Epithelial cell of prostate (primary cell): ENCODE data around the gene QRICH1.
A peak's percentile ranks its signal among the peaks of the same experiment; 100 is the strongest.

Experiments
- DNase-seq: peaks from one replicate; pipeline ENCODE4 v3.0.0-alpha.2; 2011; ENCODE audit warnings: low read depth, low spot score
- H3K27ac ChIP-seq: fragments of 450-650 bp; 2 replicates; pipeline ENCODE4 v1.5.1; 2017; ENCODE audit warnings: mild to moderate bottlenecking

The QRICH1 gene

GRCh38 chr3:49006408-49007067 is 87.3 kb downstream of the QRICH1 start:
- no peak for DNase-seq
- peak overlapping the region; percentile 84 for H3K27ac ChIP-seq

GRCh38 chr3:49005998-49006397 is 87.9 kb downstream of the QRICH1 start:
- DNase-seq, result no peak
- no peak overlapping the region for H3K27ac ChIP-seq

- DNase-seq, result no peak
- no peak overlapping the region for H3K27ac ChIP-seq
These were observed 88.6 kb downstream of the QRICH1 start for GRCh38 chr3:49005303-49005680.

DNA sequence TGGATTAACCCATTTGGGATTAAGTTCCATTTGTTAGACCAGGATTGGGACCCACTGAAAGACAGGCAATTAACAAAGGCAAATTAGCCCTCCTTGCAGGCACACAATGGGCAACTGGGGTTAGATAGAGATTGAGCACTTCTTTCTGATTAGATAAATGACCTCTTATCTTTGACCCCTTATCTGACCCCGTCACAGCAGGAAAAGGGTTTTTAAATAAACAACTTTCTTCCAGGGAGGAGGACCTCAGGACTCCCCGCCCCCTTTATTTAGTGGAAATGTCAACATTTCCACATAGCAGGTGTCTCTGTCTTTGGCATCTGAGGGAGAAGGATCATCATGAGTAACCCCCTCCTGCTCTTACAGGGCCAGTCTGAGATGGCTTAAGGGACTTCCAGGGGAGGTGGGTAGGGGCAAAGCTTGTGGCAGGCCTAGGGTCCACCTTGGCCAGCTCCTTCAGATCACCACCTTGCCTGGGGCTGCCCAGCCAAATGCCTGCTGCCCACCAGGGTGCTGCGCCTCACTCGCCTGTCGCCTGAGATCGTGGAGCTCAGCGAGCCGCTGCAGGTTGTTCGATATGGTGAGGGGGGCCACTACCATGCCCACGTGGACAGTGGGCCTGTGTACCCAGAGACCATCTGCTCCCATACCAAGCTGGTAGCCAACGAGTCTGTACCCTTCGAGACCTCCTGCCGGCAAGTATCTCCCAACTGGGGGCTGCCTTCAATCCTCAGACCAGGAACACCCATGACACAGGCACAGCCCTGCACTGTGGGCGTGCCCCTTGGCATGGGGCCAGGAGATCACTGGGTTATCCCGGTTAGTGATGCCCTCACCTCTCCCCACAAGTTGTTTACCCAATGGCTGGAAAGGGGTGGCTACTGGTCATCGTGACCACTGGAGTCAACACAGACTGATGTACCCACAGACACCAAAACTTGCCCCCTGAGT is 89.2 kb downstream of the QRICH1 start:
- H3K27ac ChIP-seq, result no peak overlapping the region
- no peak for DNase-seq

DNA sequence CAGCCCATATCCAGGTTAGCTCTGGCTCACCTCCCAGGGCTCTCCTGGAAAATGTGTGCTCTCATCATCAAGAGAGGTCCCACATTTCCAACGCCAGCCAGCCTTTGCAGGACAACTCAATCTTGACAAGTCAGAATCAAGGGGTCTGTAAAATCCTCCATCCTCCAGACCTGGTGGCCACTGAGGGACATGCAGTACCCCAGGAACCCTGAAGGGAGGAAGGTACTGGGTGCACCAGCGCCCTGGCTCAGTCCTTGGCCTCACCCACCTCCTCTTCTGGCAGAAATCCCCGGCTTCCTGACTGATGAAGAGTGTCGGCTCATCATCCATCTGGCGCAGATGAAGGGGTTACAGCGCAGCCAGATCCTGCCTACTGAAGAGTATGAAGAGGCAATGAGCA is 92.7 kb downstream of the QRICH1 start:
- no peak for DNase-seq
- H3K27ac ChIP-seq, result no peak overlapping the region

GRCh38 chr3:48999085-48999858 is 94.6 kb downstream of the QRICH1 start:
- H3K27ac ChIP-seq, result no peak overlapping the region
- DNase-seq, result no peak

DNA sequence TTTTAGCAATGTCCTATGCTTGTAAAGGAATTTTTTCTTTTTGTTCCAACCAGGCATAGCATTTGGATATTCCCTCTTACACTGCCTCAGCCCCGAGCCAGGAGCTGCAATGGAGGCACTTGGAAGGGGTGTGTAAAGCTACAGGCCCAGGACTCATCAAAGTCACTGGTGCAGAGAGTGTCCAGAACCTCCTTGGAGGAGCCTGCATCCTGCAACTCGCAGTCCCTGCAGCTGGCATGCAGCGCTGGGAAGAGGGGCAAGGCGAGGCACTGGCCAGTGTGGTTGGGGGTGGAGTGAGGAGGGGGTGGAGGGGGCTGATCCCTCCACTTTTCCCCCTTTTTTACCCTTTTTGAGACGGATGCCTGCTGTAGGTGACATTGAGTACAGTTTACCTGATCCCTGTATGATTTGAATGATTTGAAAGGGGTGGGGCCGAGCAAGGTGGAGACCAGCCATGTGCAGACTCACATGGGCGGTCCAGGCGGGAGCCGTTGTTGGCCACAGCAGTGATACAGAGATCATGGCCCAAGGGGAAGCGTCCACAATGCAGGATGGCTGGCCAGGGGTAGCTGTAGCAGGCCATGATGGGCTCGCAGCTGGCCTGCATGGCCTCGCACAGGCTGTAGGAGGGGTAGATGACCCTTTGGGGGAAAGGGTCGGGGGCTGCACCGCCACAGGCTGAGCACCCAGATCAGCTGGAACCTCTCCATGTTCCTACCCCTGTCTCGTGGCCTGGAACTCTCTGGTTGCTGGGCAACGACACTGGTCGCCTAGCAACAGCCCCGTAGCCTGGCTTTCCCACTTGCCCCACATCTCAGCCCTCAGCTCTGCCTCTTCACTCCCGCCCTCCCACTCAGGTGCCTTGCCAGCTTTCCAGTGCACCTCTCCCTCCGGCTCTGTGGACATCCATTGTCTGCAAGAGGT is 95.9 kb downstream of the QRICH1 start:
- no peak for DNase-seq
- no peak overlapping the region for H3K27ac ChIP-seq

- DNase-seq, result no peak
- no peak overlapping the region for H3K27ac ChIP-seq
These were observed 96.7 kb downstream of the QRICH1 start for GRCh38 chr3:48997102-48997635.

DNA sequence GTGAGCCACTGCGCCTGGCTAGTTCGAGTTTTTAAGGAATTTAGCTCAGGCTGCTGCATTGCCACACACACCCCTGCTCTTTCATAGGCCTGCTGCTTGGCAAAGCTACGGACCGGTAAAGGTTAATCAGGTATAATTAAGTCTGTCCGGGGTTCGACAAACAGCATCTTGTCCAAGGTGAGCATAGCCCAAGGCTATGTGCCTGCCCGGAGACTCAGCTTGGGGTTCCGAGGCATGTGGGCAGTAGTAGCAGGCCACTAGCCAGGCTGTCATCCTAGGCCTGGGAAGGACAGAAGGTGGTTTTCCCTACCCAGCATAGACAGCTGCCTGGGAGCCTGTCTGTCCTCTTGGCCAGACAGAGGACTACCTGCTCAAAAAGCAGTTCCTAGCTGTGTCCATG is 97.2 kb downstream of the QRICH1 start:
- no peak for DNase-seq
- H3K27ac ChIP-seq, result no peak overlapping the region

GRCh38 chr3:48993834-48994233 is 100.0 kb downstream of the QRICH1 start:
- no peak for DNase-seq
- no peak overlapping the region for H3K27ac ChIP-seq

GRCh38 chr3:48991851-48992545 is 101.9 kb downstream of the QRICH1 start:
- H3K27ac ChIP-seq, result no peak overlapping the region
- no peak for DNase-seq

- peak overlapping the region; percentile 49 for H3K27ac ChIP-seq
- no peak for DNase-seq
These were observed 103.0 kb downstream of the QRICH1 start for GRCh38 chr3:48990636-48991469.

DNA sequence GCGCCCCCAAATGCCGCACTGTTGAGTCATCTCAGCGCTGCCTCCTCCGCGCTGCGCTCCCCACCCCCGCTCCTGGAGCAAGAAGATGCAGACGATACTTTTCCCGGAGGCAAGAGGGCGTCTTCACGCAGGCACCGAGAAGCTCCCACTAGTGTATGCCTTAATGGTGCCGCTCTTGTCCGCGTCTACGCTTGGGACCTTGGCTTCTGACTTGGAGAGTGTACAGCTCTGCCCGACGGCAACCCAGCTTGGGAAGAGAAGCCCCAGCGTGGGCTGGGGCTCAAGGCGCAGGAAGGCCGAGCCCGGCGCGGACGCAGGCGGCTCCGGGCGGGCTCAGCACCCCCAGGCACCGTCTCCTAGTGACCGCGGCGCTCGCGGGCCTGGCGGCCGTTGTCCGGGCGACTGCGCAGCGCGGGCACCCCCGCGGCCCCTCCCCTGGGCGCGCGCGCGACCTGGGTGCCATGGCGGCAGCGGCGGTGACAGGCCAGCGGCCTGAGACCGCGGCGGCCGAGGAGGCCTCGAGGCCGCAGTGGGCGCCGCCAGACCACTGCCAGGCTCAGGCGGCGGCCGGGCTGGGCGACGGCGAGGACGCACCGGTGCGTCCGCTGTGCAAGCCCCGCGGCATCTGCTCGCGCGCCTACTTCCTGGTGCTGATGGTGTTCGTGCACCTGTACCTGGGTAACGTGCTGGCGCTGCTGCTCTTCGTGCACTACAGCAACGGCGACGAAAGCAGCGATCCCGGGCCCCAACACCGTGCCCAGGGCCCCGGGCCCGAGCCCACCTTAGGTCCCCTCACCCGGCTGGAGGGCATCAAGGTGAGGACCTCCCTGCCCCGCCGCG is 103.9 kb downstream of the QRICH1 start, which contains the start of gene P4HTM:
TSS of gene P4HTM (plus strand) at position 446 of the 840 bp plus-strand sequence. CDS start at position 462, 16 bp downstream.
- DNase-seq, result no peak
- H3K27ac ChIP-seq, result peak within 1 kb of the TSS; percentile 49

DNA sequence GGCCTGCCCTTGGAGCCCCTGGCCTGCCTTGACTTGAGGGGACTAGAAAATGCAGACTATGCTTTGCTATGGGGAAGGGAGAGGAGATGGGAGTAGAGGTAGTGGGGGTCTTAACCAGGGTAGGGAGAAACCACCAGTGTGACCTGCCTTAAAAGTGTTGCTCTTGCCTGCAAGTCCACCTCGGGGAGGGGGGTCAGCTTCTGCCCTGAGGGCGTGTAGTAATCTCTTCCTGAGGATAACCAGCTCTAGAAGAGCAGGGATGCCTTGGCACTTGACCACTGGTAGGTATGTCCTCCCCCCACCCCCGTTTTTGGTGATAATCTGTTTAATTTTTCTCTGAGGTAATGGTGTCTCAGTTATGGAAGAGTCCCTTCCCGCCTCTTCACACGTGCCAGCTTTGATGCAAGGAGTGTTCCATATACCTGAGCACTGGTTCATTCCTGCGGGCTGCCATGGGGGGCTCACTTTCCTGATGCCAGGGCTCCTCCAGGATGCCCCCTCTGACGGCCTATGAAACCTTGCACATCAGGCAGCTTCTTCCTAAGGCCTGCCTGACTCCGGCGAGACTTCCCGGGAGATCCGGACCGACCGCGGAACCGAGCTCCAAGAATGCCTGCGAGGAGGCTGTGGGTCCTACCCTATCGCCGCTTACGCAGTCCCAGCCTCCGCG is 104.6 kb downstream of the QRICH1 start:
- DNase-seq, result no peak
- H3K27ac ChIP-seq, result peak overlapping the region; percentile 49

GRCh38 chr3:48985831-48986376 is 108.0 kb downstream of the QRICH1 start:
- no peak overlapping the region for H3K27ac ChIP-seq
- DNase-seq, result no peak

DNA sequence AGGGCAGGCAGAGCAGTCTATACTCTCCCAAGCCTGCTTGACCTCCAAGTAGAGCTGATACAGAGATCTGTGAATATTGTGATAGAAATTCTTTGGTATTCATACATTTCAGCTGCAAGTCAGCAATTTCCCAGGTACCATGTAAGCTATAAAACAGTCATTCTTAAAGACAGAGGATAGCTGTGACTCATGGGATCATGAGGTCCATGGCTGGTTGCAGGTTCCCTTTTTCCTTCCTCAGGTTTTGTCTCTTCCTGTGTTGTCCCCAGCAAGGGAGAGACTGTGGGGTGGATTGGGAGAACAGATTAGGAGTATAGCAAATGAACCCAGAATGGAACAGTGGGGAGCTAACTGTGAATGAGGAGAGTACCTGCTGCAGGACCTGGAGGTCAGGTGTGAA is 109.2 kb downstream of the QRICH1 start:
- no peak for DNase-seq
- peak overlapping the region; percentile 9 for H3K27ac ChIP-seq
